Measurements from ENCODE around the gene PSEN1. TPM values are rescaled to one million over a fixed set of nuclear protein-coding genes. Genes with fewer than 3 reads are reported as not detected.

The PSEN1 gene
- total RNA-seq, 4 donors from 2014 or later = 46.5 to 90.9 (median 62.0) TPM

DNA sequence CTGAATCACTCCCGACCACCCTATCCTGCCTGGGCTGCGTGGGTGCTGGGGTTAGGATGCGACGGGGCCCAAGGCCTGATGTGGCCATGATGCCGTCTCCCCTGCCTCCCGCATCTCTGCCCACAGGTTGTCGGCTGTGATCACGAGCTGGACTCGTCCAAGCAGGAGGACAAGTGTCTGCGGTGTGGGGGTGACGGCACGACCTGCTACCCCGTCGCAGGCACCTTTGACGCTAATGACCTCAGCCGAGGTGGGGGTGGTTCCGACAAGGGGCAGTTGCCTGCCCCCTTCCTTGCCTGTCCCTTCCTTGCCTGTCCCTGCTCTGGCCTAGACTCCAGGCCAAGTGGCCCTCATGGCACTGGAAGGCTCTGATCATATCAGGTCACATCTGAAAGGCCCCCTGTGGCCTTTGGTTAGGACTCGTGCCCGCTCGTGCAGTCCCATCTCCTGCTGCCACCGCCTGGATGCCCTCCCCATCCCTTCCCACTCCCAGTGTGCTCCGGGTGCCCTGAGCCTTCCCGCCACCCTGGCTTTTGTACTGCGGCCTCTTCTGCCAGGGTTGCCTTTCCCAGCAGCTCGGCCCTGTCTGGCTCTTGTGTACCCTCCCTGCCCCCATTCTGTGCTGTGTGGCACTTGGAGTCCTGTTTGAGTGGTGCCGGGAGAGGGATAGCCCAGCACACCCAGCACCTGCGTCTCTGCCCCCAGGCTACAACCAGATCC is 114.6 kb downstream of the PSEN1 start:
- H3K4me1 ChIP-seq = no peaks in the 10 kb centered on the region
- WGBS = 94% methylated on average over 26 of the region's 27 CpGs
- DNase-seq (ENCODE audit: low spot score in 2 of 2) = no peak

DNA sequence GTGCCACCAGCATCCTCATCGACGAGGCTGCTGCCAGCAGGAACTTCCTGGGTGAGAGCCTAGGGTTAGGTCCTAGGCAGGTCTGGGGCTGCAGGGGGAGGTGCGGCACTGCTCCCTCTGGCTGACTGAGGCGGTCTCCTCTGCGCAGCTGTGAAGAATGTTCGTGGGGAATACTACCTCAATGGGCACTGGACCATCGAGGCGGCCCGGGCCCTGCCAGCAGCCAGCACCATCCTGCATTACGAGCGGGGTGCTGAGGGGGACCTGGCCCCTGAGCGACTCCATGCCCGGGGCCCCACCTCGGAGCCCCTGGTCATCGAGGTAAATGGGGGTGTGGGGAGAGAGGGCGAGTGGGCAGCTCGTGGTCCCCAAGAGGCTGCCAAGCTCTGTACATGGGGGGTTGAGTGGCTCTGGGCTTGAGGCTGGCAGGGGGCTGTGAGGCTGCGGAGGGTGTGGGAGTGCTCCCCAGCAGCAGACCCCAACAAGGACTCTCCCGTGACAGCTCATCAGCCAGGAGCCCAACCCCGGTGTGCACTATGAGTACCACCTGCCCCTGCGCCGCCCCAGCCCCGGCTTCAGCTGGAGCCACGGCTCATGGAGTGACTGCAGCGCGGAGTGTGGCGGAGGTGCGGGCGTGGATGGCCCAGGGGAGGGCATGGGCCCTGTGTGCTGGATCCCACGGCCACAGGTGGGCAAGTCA is 115.4 kb downstream of the PSEN1 start:
- Histone ChIP-seq H3K9me3 (no peaks in the 10 kb centered on the region), H3K27ac (no peak overlapping the region), H3K4me3 (no peak overlapping the region), H3K36me3 (peaks cover 39% of the 10 kb centered on the region), H3K27me3 (no peaks in the 10 kb centered on the region), H3K4me1 (no peaks in the 10 kb centered on the region)
- TF ChIP-seq EP300 (IDR thresholded peaks at IDR 0.05) (no peak), POLR2A (IDR thresholded peaks at IDR 0.05) (no peak), POLR2AphosphoS5 (IDR thresholded peaks at IDR 0.05) (no peak)
- TF ChIP-seq, protein P1, sequence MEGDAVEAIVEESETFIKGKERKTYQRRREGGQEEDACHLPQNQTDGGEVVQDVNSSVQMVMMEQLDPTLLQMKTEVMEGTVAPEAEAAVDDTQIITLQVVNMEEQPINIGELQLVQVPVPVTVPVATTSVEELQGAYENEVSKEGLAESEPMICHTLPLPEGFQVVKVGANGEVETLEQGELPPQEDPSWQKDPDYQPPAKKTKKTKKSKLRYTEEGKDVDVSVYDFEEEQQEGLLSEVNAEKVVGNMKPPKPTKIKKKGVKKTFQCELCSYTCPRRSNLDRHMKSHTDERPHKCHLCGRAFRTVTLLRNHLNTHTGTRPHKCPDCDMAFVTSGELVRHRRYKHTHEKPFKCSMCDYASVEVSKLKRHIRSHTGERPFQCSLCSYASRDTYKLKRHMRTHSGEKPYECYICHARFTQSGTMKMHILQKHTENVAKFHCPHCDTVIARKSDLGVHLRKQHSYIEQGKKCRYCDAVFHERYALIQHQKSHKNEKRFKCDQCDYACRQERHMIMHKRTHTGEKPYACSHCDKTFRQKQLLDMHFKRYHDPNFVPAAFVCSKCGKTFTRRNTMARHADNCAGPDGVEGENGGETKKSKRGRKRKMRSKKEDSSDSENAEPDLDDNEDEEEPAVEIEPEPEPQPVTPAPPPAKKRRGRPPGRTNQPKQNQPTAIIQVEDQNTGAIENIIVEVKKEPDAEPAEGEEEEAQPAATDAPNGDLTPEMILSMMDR (IDR thresholded peaks at IDR 0.05) = no peak
- no peak for DNase-seq (ENCODE audit: low spot score in 2 of 2)
- 96% methylated on average over 16 of the region's 30 CpGs for WGBS

More for the DNA sequence above, 114.6 kb downstream of the PSEN1 start:
- H3K4me3 ChIP-seq = no peak overlapping the region
- H3K27ac ChIP-seq = no peak overlapping the region
- no peaks in the 10 kb centered on the region for H3K9me3 ChIP-seq
- TF ChIP-seq EP300 (IDR thresholded peaks at IDR 0.05) (no peak), POLR2A (IDR thresholded peaks at IDR 0.05) (no peak)
- TF ChIP-seq, protein P1 (IDR thresholded peaks at IDR 0.05) = no peak
- peaks cover 37% of the 10 kb centered on the region for H3K36me3 ChIP-seq
- no peaks in the 10 kb centered on the region for H3K27me3 ChIP-seq

DNA sequence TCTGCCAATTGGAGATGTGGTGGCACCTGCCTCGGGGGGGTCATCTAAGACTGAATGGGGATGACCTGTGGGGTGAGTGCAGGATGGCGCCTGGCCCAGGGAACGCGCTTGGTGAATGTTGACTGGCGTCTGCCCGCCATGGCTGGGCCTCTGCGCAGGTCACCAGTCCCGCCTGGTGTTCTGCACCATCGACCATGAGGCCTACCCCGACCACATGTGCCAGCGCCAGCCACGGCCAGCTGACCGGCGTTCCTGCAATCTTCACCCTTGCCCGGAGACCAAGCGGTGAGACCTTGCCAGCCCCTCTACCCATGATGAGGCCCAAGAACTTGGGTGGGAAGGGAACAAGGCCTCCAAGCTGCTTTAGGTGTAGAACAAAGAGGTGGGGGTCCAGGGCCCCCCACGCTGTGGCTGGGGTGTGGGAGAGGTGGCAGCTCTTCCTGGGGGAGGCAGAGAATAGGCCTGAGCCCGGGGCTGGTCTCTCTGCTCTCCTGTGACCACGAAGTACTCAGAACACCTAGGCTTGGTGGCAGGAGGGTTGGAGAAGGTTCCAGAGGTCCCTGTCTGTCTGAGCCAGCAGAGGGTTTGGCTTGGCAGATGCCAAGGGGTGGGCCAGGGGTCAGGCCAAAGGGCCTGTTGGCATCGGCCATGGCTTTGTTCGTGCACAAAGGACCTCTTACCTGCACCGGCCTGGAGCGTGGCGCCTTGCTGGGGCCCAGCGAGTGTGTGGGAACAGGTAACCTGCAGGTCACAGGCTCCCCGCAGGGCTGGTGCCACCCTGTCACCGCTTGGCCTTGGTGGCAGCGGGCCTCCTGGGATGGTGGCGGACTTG is 116.4 kb downstream of the PSEN1 start:
- Histone ChIP-seq H3K36me3 (peaks cover 39% of the 10 kb centered on the region), H3K27ac (no peak overlapping the region), H3K9me3 (no peaks in the 10 kb centered on the region), H3K4me3 (no peak overlapping the region), H3K4me1 (no peaks in the 10 kb centered on the region), H3K27me3 (no peaks in the 10 kb centered on the region)
- no peak for TF ChIP-seq EP300 (IDR thresholded peaks at IDR 0.05)
- TF ChIP-seq POLR2AphosphoS5 (IDR thresholded peaks at IDR 0.05) = no peak
- no peak for TF ChIP-seq POLR2A (IDR thresholded peaks at IDR 0.05)
- TF ChIP-seq, protein P1 (IDR thresholded peaks at IDR 0.05) = no peak
- 96% methylated on average over 16 of the region's 29 CpGs for WGBS
- no peak for DNase-seq (ENCODE audit: low spot score in 2 of 2)

DNA sequence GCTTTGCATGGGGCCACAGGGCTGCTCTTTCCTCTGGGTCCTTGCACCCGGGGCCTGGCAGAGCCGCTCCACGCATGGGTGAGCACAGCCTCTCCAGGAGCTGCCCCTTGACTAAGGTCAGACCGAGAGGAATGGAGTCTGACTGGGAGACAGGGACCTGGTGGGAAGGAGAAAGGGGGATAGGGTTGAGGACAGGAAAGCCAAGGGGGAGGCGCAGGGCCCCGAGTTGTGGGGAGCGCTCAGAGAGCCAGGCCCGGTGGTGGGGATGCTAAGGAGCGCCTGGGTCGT is 117.0 kb downstream of the PSEN1 start:
- Histone ChIP-seq H3K9me3 (no peaks in the 10 kb centered on the region), H3K27me3 (no peaks in the 10 kb centered on the region), H3K4me1 (no peaks in the 10 kb centered on the region), H3K27ac (no peak overlapping the region), H3K4me3 (no peak overlapping the region), H3K36me3 (peaks cover 39% of the 10 kb centered on the region)
- TF ChIP-seq POLR2AphosphoS5 (IDR thresholded peaks at IDR 0.05) (no peak), POLR2A (IDR thresholded peaks at IDR 0.05) (no peak), EP300 (IDR thresholded peaks at IDR 0.05) (no peak)
- TF ChIP-seq, protein P1 (IDR thresholded peaks at IDR 0.05) = no peak
- no peak for DNase-seq (ENCODE audit: low spot score in 2 of 2)
- 92% methylated on average over 10 of the region's 10 CpGs for WGBS

DNA sequence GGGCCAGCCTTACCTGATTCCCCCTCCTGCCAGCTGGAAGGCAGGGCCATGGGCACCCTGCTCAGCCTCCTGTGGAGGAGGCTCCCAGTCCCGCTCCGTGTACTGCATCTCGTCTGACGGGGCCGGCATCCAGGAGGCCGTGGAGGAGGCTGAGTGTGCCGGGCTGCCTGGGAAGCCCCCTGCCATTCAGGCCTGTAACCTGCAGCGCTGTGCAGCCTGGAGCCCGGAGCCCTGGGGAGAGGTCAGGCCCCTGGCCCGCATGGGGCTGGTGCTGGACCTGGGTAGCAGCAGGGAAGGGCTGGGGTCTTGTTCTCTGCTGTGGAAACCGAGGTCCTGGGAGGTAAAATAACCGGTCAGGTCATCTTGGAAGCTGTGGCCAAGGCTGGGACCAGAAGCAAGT is 117.4 kb downstream of the PSEN1 start:
- Histone ChIP-seq H3K4me3 (no peak overlapping the region), H3K36me3 (peaks cover 39% of the 10 kb centered on the region), H3K4me1 (no peaks in the 10 kb centered on the region), H3K27me3 (no peaks in the 10 kb centered on the region), H3K9me3 (no peaks in the 10 kb centered on the region), H3K27ac (no peak overlapping the region)
- TF ChIP-seq, protein P1 (IDR thresholded peaks at IDR 0.05) = no peak
- TF ChIP-seq POLR2A (IDR thresholded peaks at IDR 0.05) = no peak
- TF ChIP-seq POLR2AphosphoS5 (IDR thresholded peaks at IDR 0.05) = no peak
- no peak for TF ChIP-seq EP300 (IDR thresholded peaks at IDR 0.05)
- no peak for DNase-seq (ENCODE audit: low spot score in 2 of 2)
- WGBS = 88% methylated on average over 3 of the region's 12 CpGs

Data from suprapubic skin (tissue), 4 donors.